HPDE6-E6E7 (cell line): Measurements from ENCODE around the gene SPECC1L.

Experiments
- DNase-seq: peaks from one replicate; pipeline ENCODE4 v3.0.0; 2011; ENCODE audit warnings: missing footprints; ENCODE audit errors: extremely low spot score

SPECC1L gene

GRCh38 chr22:24442352-24442744 lies 171.7 kb downstream of the SPECC1L start:
- DNase-seq, result no peak

- no peak for DNase-seq
These were observed 173.0 kb downstream of the SPECC1L start for GRCh38 chr22:24443668-24444067.

- DNase-seq, result no peak
These were observed 173.6 kb downstream of the SPECC1L start for GRCh38 chr22:24444251-24444650.

- DNase-seq, result no peak
These were observed 174.3 kb downstream of the SPECC1L start for GRCh38 chr22:24444729-24445466.

- DNase-seq, result no peak
These were observed 175.0 kb downstream of the SPECC1L start for GRCh38 chr22:24445481-24446259.

- DNase-seq, result no peak
These were observed 175.6 kb downstream of the SPECC1L start for GRCh38 chr22:24446260-24446611.

- no peak for DNase-seq
These were observed 180.0 kb downstream of the SPECC1L start for GRCh38 chr22:24450610-24451009.

- no peak for DNase-seq
These were observed 180.5 kb downstream of the SPECC1L start for GRCh38 chr22:24451162-24451561.

GRCh38 chr22:24453853-24454252 lies 183.2 kb downstream of the SPECC1L start:
- no peak for DNase-seq

- DNase-seq, result no peak
These were observed 184.4 kb downstream of the SPECC1L start for GRCh38 chr22:24455039-24455438.

- DNase-seq, result no peak
These were observed 185.3 kb downstream of the SPECC1L start for GRCh38 chr22:24455751-24456426.

- no peak for DNase-seq
These were observed 187.3 kb downstream of the SPECC1L start for GRCh38 chr22:24457894-24458420.

- DNase-seq, result no peak
These were observed 189.3 kb downstream of the SPECC1L start for GRCh38 chr22:24459911-24460310.

GRCh38 chr22:24460418-24461089 lies 189.9 kb downstream of the SPECC1L start:
- no peak for DNase-seq

GRCh38 chr22:24463071-24463760 lies 192.6 kb downstream of the SPECC1L start:
- no peak for DNase-seq

GRCh38 chr22:24465566-24465965 lies 194.9 kb downstream of the SPECC1L start:
- DNase-seq, result no peak

GRCh38 chr22:24465975-24466374 lies 195.3 kb downstream of the SPECC1L start:
- DNase-seq, result no peak

GRCh38 chr22:24466716-24467328 lies 196.2 kb downstream of the SPECC1L start:
- DNase-seq, result no peak

GRCh38 chr22:24467340-24467739 lies 196.7 kb downstream of the SPECC1L start:
- DNase-seq, result no peak
